Measurements from ENCODE around the gene PDIA5. TPM values are rescaled to one million over a fixed set of nuclear protein-coding genes. Genes with fewer than 3 reads are reported as not detected.

PDIA5 gene
- polyA plus RNA-seq, 1 donor from 2014 or later: 1.4 TPM

GRCh38 chr3:123019161-123019560 is 47.7 kb upstream of the PDIA5 start:
- Histone ChIP-seq H3K9me3 (ENCODE audit: low read length) (no peaks in the 10 kb centered on the region), H3F3A (ENCODE audit: insufficient read depth, low read length, poor library complexity, severe bottlenecking) (no peaks in the 10 kb centered on the region), H3K4me2 (ENCODE audit: low read length) (no peak overlapping the region), H3K4me3 (ENCODE audit: low read length) (no peak overlapping the region), H3K27me3 (ENCODE audit: insufficient read depth, low read depth, low read length) (no peaks in the 10 kb centered on the region), H3K36me3 (ENCODE audit: insufficient read depth, low read length) (no peaks in the 10 kb centered on the region), H2AFZ (ENCODE audit: low read depth, low read length) (no peak overlapping the region), H3K79me2 (replicated peaks; ENCODE audit: insufficient read depth, low read length) (no peaks in the 10 kb centered on the region), H4K20me1 (ENCODE audit: insufficient read depth) (no peaks in the 10 kb centered on the region), H3K9me2 (ENCODE audit: insufficient read depth, low read length) (no peaks in the 10 kb centered on the region), H3K27ac (ENCODE audit: low read length) (no peak overlapping the region), H3K9ac (ENCODE audit: low read length) (no peak overlapping the region)
- TF ChIP-seq POLR2AphosphoS5 (IDR thresholded peaks at IDR 0.05) (no peak), RAD21 (conservative IDR thresholded peaks at IDR 0.05) (no peak), REST (IDR thresholded peaks at IDR 0.05; ENCODE audit: borderline replicate concordance) (no peak), MXI1 (conservative IDR thresholded peaks at IDR 0.05; ENCODE audit: poor library complexity, severe bottlenecking) (no peak), TAF1 (IDR thresholded peaks at IDR 0.05; ENCODE audit: low read depth) (no peak), EP300 (conservative IDR thresholded peaks at IDR 0.05; ENCODE audit: poor library complexity, severe bottlenecking) (no peak), EZH2 (IDR thresholded peaks at IDR 0.05; ENCODE audit: borderline replicate concordance, insufficient read depth, low read length, poor library complexity, severe bottlenecking) (no peak), SMC3 (conservative IDR thresholded peaks at IDR 0.05; ENCODE audit: poor library complexity) (no peak)
- TF ChIP-seq, protein P1, sequence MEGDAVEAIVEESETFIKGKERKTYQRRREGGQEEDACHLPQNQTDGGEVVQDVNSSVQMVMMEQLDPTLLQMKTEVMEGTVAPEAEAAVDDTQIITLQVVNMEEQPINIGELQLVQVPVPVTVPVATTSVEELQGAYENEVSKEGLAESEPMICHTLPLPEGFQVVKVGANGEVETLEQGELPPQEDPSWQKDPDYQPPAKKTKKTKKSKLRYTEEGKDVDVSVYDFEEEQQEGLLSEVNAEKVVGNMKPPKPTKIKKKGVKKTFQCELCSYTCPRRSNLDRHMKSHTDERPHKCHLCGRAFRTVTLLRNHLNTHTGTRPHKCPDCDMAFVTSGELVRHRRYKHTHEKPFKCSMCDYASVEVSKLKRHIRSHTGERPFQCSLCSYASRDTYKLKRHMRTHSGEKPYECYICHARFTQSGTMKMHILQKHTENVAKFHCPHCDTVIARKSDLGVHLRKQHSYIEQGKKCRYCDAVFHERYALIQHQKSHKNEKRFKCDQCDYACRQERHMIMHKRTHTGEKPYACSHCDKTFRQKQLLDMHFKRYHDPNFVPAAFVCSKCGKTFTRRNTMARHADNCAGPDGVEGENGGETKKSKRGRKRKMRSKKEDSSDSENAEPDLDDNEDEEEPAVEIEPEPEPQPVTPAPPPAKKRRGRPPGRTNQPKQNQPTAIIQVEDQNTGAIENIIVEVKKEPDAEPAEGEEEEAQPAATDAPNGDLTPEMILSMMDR (IDR thresholded peaks at IDR 0.05; ENCODE audit: poor library complexity, severe bottlenecking): no peak

DNA sequence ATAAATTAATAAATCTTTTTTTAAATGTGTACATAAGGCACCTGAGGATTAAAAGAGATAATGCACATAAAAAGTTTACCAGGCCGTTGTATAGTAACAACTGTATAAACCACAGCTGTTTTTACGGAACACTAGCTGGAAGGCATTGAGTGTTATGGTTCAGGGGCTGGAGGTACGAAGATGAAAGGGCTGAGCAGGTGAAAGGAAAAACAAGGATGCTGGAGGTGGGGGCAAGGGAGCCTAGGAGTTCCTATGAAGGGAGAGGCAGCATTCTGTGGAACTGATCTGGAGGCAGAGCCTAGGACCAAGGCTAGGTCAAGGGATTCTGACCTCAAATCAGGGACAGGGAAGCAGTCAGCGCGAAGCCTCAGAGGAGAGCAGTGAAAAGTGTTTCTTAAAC is 47.2 kb upstream of the PDIA5 start:
- Histone ChIP-seq H3K27ac (ENCODE audit: low read length) (no peak overlapping the region), H2AFZ (ENCODE audit: low read depth, low read length) (no peak overlapping the region), H3K9ac (ENCODE audit: low read length) (no peak overlapping the region), H3K4me2 (ENCODE audit: low read length) (no peak overlapping the region), H3K9me3 (ENCODE audit: low read length) (no peaks in the 10 kb centered on the region), H3K9me2 (ENCODE audit: insufficient read depth, low read length) (no peaks in the 10 kb centered on the region), H3K27me3 (ENCODE audit: insufficient read depth, low read depth, low read length) (no peaks in the 10 kb centered on the region), H3K79me2 (replicated peaks; ENCODE audit: insufficient read depth, low read length) (no peaks in the 10 kb centered on the region), H3K36me3 (ENCODE audit: insufficient read depth, low read length) (no peaks in the 10 kb centered on the region), H3K4me3 (ENCODE audit: low read length) (no peak overlapping the region), H4K20me1 (ENCODE audit: insufficient read depth) (no peaks in the 10 kb centered on the region), H3F3A (ENCODE audit: insufficient read depth, low read length, poor library complexity, severe bottlenecking) (no peaks in the 10 kb centered on the region)
- TF ChIP-seq EP300 (conservative IDR thresholded peaks at IDR 0.05; ENCODE audit: poor library complexity, severe bottlenecking) (no peak), MXI1 (conservative IDR thresholded peaks at IDR 0.05; ENCODE audit: poor library complexity, severe bottlenecking) (no peak), SMC3 (conservative IDR thresholded peaks at IDR 0.05; ENCODE audit: poor library complexity) (no peak), EZH2 (IDR thresholded peaks at IDR 0.05; ENCODE audit: borderline replicate concordance, insufficient read depth, low read length, poor library complexity, severe bottlenecking) (no peak), POLR2AphosphoS5 (IDR thresholded peaks at IDR 0.05) (no peak), TAF1 (IDR thresholded peaks at IDR 0.05; ENCODE audit: low read depth) (no peak), RAD21 (conservative IDR thresholded peaks at IDR 0.05) (no peak), REST (IDR thresholded peaks at IDR 0.05; ENCODE audit: borderline replicate concordance) (no peak)
- TF ChIP-seq, protein P1 (IDR thresholded peaks at IDR 0.05; ENCODE audit: poor library complexity, severe bottlenecking): no peak
